DMS53 (cell line): Measurements from ENCODE around the gene MRAP2.

Experiments
- DNase-seq: peaks from one replicate; lab custom pipeline; 2025; lab: John Stamatoyannopoulos, UW

Gene MRAP2

GRCh38 chr6:84033523-84034451 is at the start of gene MRAP2:
Gene MRAP2 (plus strand): TSS chr6:84033772. CDS start chr6:84055319, 21,547 bp downstream.
- DNase-seq, result peak; percentile 65

DNA sequence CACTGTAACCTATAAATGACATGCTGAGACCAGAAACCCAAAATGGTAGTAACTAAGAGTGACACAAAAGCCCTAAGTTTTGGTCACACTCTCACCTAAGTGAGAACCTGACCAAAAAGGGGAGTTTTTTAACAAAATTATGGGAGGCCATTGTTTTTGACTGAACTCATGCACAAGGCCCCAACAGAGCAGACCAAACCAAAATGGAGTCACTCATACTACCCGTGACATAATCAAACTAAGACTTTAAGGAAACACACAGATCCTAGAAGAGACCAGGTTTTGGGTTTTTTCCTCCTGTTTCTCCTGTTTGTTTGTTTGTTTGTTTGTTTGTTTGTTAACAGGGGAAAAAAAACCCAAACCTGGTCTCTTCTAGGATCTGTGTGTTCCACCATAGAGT is 49.2 kb upstream of the MRAP2 start:
- DNase-seq, result no peak

DNA sequence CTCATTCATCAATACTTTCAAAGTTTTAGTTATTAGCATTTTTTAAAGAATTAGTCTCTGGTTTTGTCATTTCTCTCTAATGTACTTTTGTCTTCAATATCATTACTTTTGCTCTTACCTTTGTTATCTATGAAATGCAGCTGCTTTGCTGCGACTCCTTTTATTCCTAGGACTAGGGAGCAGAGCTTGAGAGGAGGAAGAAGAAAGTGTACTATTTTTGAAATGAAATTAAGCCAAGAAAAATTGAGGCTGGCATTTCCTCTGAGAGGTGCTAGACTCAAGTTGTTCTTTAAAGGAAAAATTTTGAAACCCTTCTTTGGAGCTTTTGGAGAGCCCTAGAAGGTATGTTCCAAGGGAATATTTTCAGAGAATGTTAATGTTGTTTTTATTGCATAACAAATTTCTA is 48.3 kb upstream of the MRAP2 start:
- DNase-seq, result no peak

- DNase-seq, result no peak
Observed at GRCh38 chr6:83985715-83986114, 47.9 kb upstream of the MRAP2 start.

- no peak for DNase-seq
Observed at GRCh38 chr6:83998021-83998584, 35.5 kb upstream of the MRAP2 start.

DNA sequence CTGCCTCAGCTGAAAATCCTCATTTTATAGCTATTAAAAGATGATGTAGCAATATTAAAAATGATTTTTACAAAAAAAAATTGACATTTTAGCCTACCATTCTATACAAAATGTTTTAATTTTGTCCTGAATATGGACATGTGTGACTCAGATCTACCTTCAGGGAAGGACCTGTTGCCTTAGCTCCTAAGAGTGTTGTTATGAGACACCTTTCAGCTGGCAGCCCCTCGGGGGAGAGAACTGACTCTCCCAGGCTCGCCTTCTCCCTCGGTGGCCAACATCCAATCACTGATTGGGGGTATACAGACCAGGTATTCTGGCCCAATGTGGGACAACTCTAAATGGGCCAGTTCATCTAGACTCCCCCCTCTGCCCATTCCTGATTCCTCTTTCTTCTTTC is 32.5 kb upstream of the MRAP2 start:
- DNase-seq, result no peak

DNA sequence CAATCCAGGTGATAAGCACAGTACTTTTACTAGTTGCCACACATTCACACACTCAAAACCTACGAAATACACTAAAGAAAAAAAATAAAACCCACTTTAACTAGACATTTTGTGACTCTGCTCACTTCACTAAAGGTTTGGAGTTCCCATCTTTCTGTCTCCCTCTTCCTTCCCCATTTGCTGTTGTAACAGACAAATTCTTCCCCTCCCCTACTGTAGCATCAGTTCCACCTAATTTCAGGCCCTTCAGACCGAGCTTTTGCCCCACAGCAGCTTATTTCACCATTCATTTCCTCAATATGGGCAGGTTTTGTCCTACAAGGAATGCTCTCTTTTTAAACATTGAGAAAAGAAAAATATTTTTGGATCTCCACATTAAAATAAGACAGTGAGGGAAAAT is 31.3 kb upstream of the MRAP2 start:
- DNase-seq, result no peak

DNA sequence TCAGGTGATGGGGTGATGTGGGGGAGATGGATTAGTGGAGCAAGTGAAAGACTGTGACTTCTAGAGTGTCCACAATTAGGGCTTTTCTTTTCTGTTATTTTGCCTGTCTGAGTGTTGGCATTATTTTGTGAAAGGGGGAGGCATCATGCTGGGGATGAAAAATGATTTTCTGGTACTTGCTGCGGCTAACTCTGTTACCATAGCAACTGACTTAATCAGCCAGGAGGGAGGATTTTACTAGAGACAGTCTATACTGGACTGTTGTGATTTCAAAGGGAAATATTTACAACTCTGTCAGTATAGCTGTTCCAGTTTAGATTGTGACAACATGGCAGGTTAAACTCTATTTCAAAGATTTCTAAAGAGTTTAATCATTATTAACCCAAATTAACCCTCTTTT is 30.4 kb upstream of the MRAP2 start:
- no peak for DNase-seq

DNA sequence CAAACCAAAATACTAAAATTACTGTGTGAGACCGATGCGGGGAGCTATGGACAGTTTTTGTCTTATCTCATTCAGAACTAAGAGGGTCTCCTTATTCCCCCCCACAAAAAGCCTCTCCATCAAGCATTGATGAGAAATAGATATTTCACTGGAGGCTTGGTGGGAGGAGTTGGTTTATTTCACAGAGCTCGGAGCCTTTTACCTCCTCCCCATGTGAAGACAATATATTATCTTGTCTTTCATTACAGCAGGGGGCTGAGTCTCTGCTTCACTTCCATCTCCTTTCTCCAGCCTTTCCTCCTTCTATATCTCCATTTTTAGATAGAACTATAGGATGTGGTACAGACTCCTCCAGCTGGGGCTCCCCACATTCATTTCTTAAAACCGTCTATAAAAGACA is 29.9 kb upstream of the MRAP2 start:
- DNase-seq, result no peak

GRCh38 chr6:84007871-84008270 is 25.7 kb upstream of the MRAP2 start:
- no peak for DNase-seq

DNA sequence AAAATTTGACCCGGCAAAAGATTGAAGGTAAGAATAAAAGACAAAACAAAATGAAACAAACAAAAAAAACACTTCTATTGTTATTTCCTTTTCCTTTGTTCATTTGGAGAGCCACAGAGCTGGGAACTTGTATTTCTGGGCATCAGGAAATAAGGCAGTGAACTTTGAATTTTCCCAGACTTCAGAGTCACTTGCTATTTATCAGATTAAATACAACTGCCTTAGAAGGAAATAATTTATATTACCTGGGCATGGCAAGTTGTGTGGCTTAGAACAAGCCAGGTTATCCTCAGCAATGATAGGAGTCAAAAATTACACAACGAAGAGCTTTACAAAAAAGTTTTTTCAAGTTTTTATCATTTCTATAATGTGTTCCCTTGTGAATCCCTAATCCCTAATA is 20.2 kb upstream of the MRAP2 start:
- DNase-seq, result no peak

DNA sequence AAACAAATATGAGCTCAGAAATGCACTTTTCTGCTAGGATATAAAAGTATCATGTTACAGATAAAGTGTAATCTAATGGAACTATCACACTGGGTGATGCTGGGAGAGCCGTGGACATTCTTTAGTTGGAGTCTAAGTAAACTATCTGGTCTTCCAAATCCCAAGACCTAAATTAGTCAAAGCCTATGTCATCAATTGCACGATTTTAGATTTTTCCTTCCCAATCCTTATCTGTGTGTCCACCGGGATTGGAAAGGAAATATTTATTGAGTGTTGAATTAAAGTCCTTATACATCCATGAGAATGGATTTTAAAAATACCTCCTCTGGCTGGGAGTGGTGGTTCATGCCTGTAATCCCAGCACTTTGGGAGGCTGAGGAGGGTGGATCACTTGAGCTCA is 19.6 kb upstream of the MRAP2 start:
- no peak for DNase-seq

- no peak for DNase-seq
Observed at GRCh38 chr6:84016029-84016428, 17.5 kb upstream of the MRAP2 start.

- no peak for DNase-seq
Observed at GRCh38 chr6:84017709-84018452, 15.7 kb upstream of the MRAP2 start.

- DNase-seq, result no peak
Observed at GRCh38 chr6:84018453-84019061, 15.0 kb upstream of the MRAP2 start.

DNA sequence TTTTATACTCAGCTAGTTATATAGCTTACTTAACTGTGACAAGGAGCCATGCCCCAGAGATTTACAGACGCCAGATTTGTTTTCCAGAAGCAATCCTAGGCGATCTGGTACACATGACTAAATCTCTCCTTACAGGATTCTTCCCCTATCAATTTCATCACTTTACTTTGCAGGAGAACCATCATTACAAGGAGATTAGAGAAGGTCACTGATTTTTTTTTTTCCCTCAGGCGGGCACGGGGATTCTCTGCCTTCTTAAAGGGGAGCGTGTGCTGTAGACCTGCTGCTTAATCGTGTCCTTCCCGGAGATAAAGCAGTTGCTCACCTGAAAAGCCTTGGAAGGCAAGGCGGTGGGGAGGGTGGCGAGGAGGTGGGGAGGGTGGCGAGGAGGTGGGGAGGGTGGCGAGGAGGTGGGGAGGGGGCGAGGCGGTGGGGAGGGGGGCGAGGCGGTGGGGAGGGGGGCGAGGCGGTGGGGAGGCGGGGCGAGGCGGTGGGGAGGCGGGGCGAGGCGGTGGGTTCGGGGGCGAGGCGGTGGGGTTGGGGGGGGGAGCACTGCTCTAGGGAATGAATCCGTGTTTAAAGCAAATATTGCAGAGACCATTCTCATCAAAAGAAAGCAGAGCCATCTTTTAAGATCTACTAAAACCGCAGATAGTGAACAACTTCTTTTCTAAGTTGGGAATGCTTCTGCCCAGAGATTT is 14.3 kb upstream of the MRAP2 start:
- DNase-seq, result no peak

DNA sequence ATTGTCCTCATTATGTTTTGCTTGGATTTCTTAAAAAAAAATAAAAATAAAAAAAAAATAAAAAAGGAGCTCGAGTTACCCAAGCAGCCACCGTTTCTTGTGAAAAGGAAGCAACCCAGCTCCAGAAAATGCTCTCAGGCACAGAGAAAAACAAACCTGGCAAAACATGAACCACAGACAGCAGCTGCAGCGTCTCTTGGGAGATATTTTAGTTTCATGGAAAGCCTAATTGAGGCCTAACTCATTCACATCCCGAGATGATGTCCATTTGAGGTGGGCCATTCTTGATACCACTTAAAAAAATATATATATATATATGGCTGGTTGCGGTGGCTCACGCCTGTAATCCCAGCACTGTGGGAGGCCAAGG is 13.7 kb upstream of the MRAP2 start:
- DNase-seq, result no peak

GRCh38 chr6:84021625-84022024 is 11.9 kb upstream of the MRAP2 start:
- no peak for DNase-seq

GRCh38 chr6:84026721-84027164 is 6.8 kb upstream of the MRAP2 start:
- peak; percentile 71 for DNase-seq

DNA sequence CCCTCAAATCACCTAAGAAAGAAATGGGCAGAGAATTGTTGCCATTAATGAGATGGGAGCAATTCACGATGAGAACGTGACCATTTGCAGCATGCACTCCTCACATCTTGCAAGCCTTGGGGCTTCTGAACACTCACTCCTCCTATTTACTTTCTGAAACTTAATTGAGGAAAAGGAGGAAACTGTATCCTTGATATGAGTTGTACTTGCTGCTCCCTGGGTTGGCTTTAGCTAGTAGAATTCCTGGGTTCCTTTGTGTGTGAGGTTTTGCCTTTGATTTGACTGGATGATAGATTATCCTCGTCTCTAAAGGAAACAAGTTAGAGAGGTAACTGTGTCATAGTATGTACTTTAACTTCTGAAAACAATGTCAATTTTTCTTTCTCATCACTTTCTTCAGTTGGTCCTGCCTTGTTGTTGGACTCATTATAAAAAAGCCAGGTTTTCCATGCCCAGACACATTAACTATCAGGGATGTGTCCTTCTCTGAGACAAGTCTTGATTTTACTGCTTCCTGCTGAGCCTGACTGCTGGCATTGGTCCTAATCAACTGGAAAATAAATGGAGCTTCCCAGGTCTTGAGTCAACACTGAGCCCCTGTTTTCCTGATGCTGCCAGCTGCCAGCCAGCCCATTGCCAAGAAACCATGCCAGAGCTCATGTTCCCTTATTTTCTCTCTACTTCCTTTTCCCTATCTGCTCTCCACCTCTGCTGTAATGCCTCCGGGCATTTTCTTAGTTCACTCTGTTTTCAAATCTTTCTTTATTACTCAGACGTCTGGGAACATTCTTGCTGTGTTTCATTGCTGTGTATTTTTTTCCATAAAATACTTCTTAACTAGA is 6.0 kb upstream of the MRAP2 start:
- DNase-seq, result peak; percentile 38

DNA sequence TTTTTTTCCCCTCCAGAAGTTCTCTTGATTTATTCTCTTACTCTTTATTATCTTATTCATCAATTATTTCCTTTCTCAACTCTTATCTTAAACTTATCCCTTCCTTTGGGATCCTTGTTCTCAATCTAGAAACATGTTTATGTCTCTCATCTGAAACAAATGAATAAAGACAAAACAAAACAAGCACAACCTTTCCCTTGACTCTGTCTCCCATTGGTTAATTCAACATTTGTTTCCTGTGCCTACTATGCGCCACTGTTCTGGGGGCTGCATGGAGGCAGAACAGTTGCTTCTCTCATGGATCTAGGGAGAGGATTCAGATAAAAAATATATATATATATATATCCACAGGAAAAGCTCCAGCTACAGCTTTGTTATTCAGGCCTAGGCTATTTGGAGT is 5.2 kb upstream of the MRAP2 start:
- no peak for DNase-seq
